ENCODE measurements around the gene ZEB1. TPM values are rescaled to one million over a fixed set of nuclear protein-coding genes. Genes with fewer than 3 reads are reported as not detected.
"Not testable (repeated sequence)": the region's sequence is repeated elsewhere in the genome, so short reads cannot be mapped to it uniquely, and the experiment has no call there.

Gene ZEB1
- total RNA-seq, 1 donor from 2014 or later = 85.4 TPM

DNA sequence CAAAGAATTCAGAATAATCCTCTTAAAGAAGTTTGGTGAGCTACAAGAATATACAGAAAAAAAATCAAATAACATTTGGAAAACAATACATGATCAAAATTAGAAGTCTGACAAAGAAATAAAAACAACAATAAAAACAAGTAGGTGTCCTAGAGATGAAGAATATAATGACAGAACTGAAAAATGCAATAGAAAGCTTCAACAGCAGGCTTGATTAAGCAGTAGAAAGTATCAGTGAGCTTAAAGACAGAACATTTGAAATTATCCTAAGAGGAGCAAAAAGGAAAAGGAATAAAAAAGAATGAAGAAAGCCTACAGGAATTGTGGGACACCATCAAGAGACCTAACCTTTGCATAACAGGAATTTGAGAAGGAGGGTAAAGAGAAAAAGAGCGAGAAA is 238.8 kb downstream of the ZEB1 start:
- Histone ChIP-seq H3K4me3 (no peak overlapping the region), H3K9me3 (replicated peaks) (peaks cover 53% of the 10 kb centered on the region), H3K4me1 (no peaks in the 10 kb centered on the region), H3K27ac (replicated peaks) (no peak overlapping the region), H3K27me3 (ENCODE audit: low read depth) (no peaks in the 10 kb centered on the region), H3K36me3 (no peaks in the 10 kb centered on the region)
- TF ChIP-seq, protein P1, sequence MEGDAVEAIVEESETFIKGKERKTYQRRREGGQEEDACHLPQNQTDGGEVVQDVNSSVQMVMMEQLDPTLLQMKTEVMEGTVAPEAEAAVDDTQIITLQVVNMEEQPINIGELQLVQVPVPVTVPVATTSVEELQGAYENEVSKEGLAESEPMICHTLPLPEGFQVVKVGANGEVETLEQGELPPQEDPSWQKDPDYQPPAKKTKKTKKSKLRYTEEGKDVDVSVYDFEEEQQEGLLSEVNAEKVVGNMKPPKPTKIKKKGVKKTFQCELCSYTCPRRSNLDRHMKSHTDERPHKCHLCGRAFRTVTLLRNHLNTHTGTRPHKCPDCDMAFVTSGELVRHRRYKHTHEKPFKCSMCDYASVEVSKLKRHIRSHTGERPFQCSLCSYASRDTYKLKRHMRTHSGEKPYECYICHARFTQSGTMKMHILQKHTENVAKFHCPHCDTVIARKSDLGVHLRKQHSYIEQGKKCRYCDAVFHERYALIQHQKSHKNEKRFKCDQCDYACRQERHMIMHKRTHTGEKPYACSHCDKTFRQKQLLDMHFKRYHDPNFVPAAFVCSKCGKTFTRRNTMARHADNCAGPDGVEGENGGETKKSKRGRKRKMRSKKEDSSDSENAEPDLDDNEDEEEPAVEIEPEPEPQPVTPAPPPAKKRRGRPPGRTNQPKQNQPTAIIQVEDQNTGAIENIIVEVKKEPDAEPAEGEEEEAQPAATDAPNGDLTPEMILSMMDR (IDR thresholded peaks at IDR 0.05; ENCODE audit: borderline replicate concordance) = no peak
- intact Hi-C loops (cut with micrococcal nuclease) = no loop called here
- no peak for DNase-seq

DNA sequence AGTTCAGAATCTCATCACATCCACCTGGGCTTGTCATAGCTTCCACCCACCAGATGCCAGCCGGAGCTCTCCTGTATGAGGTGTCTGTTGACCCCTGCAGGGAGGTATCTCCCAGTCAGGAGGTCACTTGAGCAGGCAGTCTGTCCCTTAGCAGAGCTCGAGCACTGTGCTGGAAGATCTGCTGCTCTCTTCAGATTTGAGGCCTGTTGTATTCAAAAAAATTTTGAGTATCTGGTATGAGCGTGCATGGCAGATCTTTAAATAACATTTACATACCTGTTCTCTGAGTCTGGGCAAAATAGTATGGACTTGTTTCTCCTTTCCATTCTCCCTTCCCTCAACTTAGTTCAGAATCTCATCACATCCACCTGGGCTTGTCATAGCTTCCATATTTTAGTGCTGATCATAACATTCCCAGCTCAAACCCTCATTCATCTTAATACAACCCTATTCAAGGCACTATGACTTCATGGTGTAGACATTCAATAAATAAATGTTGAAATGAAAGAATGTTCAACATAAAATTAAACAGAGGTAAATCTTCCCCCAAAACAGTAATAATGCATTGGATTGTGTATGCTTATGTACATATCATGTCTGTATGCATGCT is 249.3 kb downstream of the ZEB1 start:
- H3K9me3 ChIP-seq (replicated peaks) = peaks cover 32% of the 10 kb centered on the region
- intact Hi-C loops (cut with micrococcal nuclease); H3K36me3 ChIP-seq; H3K4me1 ChIP-seq; H3K27me3 ChIP-seq (ENCODE audit: low read depth); DNase-seq; H3K27ac ChIP-seq (replicated peaks); H3K4me3 ChIP-seq: not testable (repeated sequence)

DNA sequence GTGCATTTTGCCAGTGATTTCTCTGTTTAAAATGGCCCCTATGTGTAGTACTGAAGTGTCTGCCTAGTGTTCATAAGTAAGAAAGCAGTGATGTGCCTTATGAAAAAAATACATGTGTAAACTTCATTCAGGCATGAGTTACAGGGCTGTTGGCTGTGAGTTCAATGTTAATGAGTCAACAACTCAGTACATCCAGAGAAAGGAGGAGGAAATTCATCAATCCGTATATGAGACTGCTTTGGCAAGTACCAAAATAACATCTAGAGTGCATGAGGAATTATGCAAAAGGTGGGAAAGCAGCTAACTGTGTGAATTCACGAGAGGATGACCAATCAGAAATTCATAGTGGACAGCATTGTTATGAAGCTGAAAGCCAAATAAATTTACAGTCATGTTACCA is 255.6 kb downstream of the ZEB1 start:
- Histone ChIP-seq H3K27ac (replicated peaks) (no peak overlapping the region), H3K4me1 (no peaks in the 10 kb centered on the region), H3K4me3 (no peak overlapping the region), H3K27me3 (ENCODE audit: low read depth) (no peaks in the 10 kb centered on the region), H3K9me3 (replicated peaks) (peaks cover 25% of the 10 kb centered on the region), H3K36me3 (no peaks in the 10 kb centered on the region)
- DNase-seq = no peak
- intact Hi-C loops (cut with micrococcal nuclease) = no loop called here
- TF ChIP-seq, protein P1 (IDR thresholded peaks at IDR 0.05; ENCODE audit: borderline replicate concordance) = no peak

DNA sequence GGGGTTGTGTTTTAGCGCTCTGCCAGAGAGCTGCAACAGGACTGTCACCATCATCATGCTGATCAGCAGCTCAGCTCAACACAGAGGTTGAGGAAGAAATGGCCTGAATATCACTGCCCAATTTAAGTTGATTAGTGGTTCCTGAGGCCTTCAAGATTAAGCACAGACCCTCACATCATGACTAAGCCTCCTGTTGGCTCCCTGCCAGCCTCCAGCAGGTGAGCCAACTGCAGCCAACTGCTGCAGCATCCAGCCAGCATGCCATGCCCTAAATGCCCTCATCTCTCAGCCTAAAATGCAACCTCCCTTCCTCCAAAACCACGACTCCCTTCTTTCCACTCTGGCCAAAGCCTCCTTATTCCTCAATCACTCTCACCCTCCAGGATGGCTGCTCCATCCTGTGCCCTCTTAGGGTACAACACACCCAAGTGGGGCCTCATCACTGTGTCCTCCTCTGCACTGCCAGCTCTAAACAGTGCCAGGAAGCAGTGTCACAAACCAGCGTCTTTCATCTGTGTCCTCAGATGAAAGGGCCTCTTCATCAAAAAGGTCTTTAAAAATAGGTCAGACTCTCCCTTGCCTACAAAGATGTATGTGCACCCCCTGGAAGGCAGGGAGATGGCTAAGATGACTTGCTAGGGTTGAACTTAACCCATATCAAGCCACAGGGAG is 259.3 kb downstream of the ZEB1 start:
- Histone ChIP-seq H3K27ac (replicated peaks) (no peak overlapping the region), H3K4me3 (no peak overlapping the region), H3K36me3 (no peaks in the 10 kb centered on the region), H3K4me1 (peaks cover 27% of the 10 kb centered on the region), H3K27me3 (ENCODE audit: low read depth) (no peaks in the 10 kb centered on the region), H3K9me3 (replicated peaks) (peaks cover 9% of the 10 kb centered on the region)
- no peak for DNase-seq
- TF ChIP-seq, protein P1 (IDR thresholded peaks at IDR 0.05; ENCODE audit: borderline replicate concordance) = no peak
- intact Hi-C loops (cut with micrococcal nuclease) = no loop called here

DNA sequence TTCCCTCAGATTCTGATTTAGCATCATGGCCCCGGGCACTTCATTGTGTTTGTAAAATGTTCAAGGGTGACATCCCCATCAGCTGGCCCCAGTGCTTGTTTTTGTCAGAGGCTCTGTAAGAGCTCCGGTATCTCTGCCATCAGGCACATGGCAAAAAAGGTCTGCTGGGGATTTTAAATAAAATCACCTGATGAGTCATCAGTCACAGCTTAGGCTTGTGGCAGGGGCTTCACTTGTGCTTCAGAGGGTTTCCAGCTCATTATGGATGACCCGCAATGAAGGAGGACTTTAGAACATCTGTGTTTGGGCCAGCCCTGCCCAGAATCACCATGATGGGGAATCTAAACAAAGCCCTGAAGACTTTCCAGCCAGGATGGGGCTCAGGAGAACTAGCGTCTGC is 259.9 kb downstream of the ZEB1 start:
- H3K27ac ChIP-seq (replicated peaks) = no peak overlapping the region
- H3K27me3 ChIP-seq (ENCODE audit: low read depth) = no peaks in the 10 kb centered on the region
- H3K36me3 ChIP-seq = no peaks in the 10 kb centered on the region
- peaks cover 9% of the 10 kb centered on the region for H3K9me3 ChIP-seq (replicated peaks)
- peaks cover 33% of the 10 kb centered on the region for H3K4me1 ChIP-seq
- TF ChIP-seq, protein P1 (IDR thresholded peaks at IDR 0.05; ENCODE audit: borderline replicate concordance) = no peak
- H3K4me3 ChIP-seq = no peak overlapping the region
- intact Hi-C loops (cut with micrococcal nuclease) = no loop called here
- DNase-seq = no peak

Measured in left ventricle myocardium inferior (tissue), 1 donor.